GM12892 (cell line): ENCODE measurements around the gene FBXO34.

Source experiments
- DNase-seq: peaks from one replicate; pipeline ENCODE4 v3.0.0; 2011; ENCODE audit not compliant: insufficient read length
- FAIRE-seq: peaks from 2 replicates; lab custom pipeline; 2011; peaks lifted over from hg19 to GRCh38; lab: Jason Lieb, UNC
- POLR2A ChIP-seq: IDR thresholded peaks from 2 replicates; pipeline ENCODE4 v1.6.1; 2011; ENCODE audit warnings: low read depth, low read length, control low read depth
- POLR2AphosphoS5 ChIP-seq: IDR thresholded peaks from 2 replicates; pipeline ENCODE4 v1.6.1; 2011; ENCODE audit warnings: low read depth, low read length, control low read depth
- TAF1 ChIP-seq: IDR thresholded peaks from 2 replicates; pipeline ENCODE4 v1.6.1; 2011; ENCODE audit warnings: low read depth, mild to moderate bottlenecking, control low read depth, low read length, borderline replicate concordance

The FBXO34 gene

DNA sequence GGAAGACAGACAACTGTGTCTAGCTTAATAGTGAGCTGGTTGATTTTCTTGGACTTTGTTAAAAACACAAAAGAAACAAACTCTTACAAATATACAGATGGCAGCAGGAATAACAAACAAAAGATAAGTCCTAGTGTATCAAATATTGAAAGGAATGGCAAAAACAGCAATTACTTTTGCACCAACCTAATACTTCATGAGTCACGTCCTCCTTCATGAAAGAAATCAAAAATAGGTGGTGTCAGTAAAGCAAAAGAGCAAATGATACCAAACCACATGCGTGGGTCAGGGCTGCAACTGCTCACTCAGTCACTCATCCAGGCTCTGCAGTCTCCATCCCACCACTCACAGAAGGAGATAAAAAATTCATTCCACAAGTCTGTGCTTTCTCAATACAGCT is 128.6 kb downstream of the FBXO34 start:
- FAIRE-seq (no peak), DNase-seq (no peak)
- TF ChIP-seq POLR2AphosphoS5 (no peak), POLR2A (no peak)

DNA sequence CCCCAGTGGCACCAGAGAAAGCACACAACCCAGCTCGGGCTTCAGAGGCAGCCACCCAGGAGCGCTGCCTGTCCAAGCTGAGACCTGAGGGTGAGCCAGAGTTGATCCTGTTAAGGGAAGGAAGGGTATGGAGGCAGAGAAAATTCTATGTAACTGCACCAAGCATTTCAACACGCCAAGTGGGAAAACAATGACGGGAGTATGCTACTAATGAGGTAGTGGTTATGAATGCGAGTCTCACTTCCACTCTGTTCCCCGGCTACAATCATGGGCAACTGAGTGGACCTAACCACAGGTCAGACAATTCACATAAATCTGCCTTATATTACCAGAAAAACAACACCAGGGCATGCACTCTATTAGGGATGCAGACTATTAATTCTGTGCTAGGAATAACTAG is 130.5 kb downstream of the FBXO34 start:
- no peak for DNase-seq
- FAIRE-seq, result no peak
- TF ChIP-seq TAF1 (no peak), POLR2AphosphoS5 (no peak), POLR2A (no peak)
